Measurements from ENCODE around the gene TMF1.

The TMF1 gene

GRCh38 chr3:69085833-69086722 is 33.9 kb upstream of the TMF1 start:
- Histone ChIP-seq H3K27ac (ENCODE audit: low read length) (peak overlapping the region; percentile 89), H3K9ac (ENCODE audit: low read length) (peak overlapping the region; percentile 91), H3K4me2 (ENCODE audit: low read length) (peak overlapping the region; percentile 91), H4K20me1 (ENCODE audit: insufficient read depth, low read length) (no peaks in the 10 kb centered on the region; the same call in 1 of the 2 replicates), H3K36me3 (replicated peaks; ENCODE audit: low read depth, low read length) (peaks cover 5% of the 10 kb centered on the region), H3K27me3 (ENCODE audit: low read depth, low read length) (no peaks in the 10 kb centered on the region), H3K4me1 (ENCODE audit: low read length) (peaks cover 75% of the 10 kb centered on the region), H3K4me3 (ENCODE audit: low read length) (peak overlapping the region; percentile 87), H2AFZ (ENCODE audit: low read depth, low read length) (no peak overlapping the region), H3K9me3 (ENCODE audit: insufficient read depth, low read length) (no peaks in the 10 kb centered on the region), H3K79me2 (ENCODE audit: low read length) (peaks cover 59% of the 10 kb centered on the region)
- TF ChIP-seq CTCF (IDR thresholded peaks at IDR 0.05; ENCODE audit: low read depth, low read length): no peak

GRCh38 chr3:69085168-69085832 is 33.2 kb upstream of the TMF1 start:
- peak overlapping the region; percentile 91 for H3K4me2 ChIP-seq (ENCODE audit: low read length)
- TF ChIP-seq CTCF (IDR thresholded peaks at IDR 0.05; ENCODE audit: low read depth, low read length): no peak
- TF ChIP-seq EZH2phosphoT487 (IDR thresholded peaks at IDR 0.05; ENCODE audit: low read depth): no peak
- H3K4me1 ChIP-seq (ENCODE audit: low read length): peaks cover 82% of the 10 kb centered on the region

GRCh38 chr3:69084326-69085167 is 32.4 kb upstream of the TMF1 start, which contains the start of gene ARL6IP5:
ARL6IP5 (plus strand) TSS chr3:69084937; CDS start chr3:69085048, 111 bp downstream.
- peak within 1 kb of the TSS; percentile 89 for H3K27ac ChIP-seq (ENCODE audit: low read length)
- peaks cover 49% of the 10 kb centered on the region for H3K79me2 ChIP-seq (ENCODE audit: low read length)
- peak within 1 kb of the TSS; percentile 62 for H2AFZ ChIP-seq (ENCODE audit: low read depth, low read length)
- peak within 1 kb of the TSS; percentile 91 for H3K4me2 ChIP-seq (ENCODE audit: low read length)
- peak within 1 kb of the TSS; percentile 87 for H3K4me3 ChIP-seq (ENCODE audit: low read length)
- no peaks in the 10 kb centered on the region for H3K9me3 ChIP-seq (ENCODE audit: insufficient read depth, low read length)
- peak within 1 kb of the TSS; percentile 91 for H3K9ac ChIP-seq (ENCODE audit: low read length)
- no peaks in the 10 kb centered on the region for H3K27me3 ChIP-seq (ENCODE audit: low read depth, low read length)
- H3K4me1 ChIP-seq (ENCODE audit: low read length): peaks cover 77% of the 10 kb centered on the region
- H4K20me1 ChIP-seq (ENCODE audit: insufficient read depth, low read length): no peaks in the 10 kb centered on the region; the same call in 1 of the 2 replicates
- TF ChIP-seq CTCF (IDR thresholded peaks at IDR 0.05; ENCODE audit: low read depth, low read length) (no peak), EZH2phosphoT487 (IDR thresholded peaks at IDR 0.05; ENCODE audit: low read depth) (no peak)
- no peaks in the 10 kb centered on the region for H3K36me3 ChIP-seq (replicated peaks; ENCODE audit: low read depth, low read length)

More at GRCh38 chr3:69085168-69085832, 33.2 kb upstream of the TMF1 start:
- Histone ChIP-seq H4K20me1 (ENCODE audit: insufficient read depth, low read length) (no peaks in the 10 kb centered on the region; the same call in 1 of the 2 replicates), H3K27me3 (ENCODE audit: low read depth, low read length) (no peaks in the 10 kb centered on the region), H3K4me3 (ENCODE audit: low read length) (peak overlapping the region; percentile 87), H3K9me3 (ENCODE audit: insufficient read depth, low read length) (no peaks in the 10 kb centered on the region), H3K9ac (ENCODE audit: low read length) (peak overlapping the region; percentile 91), H3K79me2 (ENCODE audit: low read length) (peaks cover 52% of the 10 kb centered on the region), H2AFZ (ENCODE audit: low read depth, low read length) (peak overlapping the region; percentile 62), H3K36me3 (replicated peaks; ENCODE audit: low read depth, low read length) (peaks cover 4% of the 10 kb centered on the region), H3K27ac (ENCODE audit: low read length) (peak overlapping the region; percentile 89)

Measured in OCI-LY3 (cell line).